ENCODE measurements around the gene CCDC158.
"Not testable (repeated sequence)": the region's sequence is repeated elsewhere in the genome, so short reads cannot be mapped to it uniquely, and the experiment has no call there.

The CCDC158 gene

DNA sequence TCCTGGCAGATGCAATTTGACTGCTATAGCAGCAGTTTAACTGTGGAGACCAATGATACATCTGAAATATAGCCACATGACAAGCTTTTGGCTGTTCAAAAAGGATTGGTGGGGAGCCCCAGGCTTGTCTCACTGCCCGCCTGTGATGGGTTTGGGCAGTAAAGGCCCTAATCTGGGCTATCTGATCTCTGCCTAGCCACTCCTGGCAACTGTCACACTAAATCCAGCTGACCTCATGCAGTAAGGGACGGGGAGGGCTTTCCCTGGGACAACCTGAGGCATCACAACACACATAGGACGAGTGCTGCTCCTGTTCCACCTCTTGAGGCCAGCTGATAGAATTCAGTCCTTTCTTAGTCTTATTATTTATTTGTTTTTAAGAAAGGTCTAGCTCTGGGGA is 56.2 kb downstream of the CCDC158 start:
- no peak for DNase-seq

DNA sequence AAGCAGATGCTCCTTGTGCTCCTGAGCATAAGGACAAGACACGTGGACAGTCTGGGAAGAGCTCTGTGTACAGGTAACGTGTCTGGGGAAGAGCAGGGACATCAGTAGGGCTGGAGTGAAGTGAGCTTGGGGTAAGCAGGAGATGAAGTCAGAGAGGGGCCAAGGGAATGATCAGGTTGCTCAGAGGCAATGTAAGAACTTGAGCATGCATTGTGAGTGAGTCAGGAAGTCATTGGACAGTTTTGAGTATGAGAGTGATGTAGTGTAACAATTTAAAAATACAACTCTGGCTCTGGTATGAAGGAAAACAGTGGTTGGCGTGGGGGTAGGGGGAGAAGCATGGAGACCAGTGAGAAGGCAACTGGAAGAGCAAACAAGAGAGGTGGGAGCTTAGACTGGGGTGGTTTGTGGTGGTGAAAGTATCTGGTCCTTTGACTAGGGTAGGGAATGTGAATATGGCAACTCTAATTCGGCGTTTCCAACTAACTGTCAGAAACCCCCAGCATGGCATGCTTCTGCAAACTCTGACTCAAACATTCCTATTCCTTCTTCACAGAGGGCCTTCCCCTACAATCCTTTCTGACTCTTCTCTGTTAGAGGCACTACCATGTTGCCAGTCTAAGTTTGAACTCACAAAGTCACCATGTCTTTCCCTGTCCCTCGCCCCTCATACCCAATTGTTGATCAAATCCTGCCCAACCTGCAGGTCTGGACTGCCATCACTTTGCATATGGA is 57.2 kb downstream of the CCDC158 start:
- no peak for DNase-seq

DNA sequence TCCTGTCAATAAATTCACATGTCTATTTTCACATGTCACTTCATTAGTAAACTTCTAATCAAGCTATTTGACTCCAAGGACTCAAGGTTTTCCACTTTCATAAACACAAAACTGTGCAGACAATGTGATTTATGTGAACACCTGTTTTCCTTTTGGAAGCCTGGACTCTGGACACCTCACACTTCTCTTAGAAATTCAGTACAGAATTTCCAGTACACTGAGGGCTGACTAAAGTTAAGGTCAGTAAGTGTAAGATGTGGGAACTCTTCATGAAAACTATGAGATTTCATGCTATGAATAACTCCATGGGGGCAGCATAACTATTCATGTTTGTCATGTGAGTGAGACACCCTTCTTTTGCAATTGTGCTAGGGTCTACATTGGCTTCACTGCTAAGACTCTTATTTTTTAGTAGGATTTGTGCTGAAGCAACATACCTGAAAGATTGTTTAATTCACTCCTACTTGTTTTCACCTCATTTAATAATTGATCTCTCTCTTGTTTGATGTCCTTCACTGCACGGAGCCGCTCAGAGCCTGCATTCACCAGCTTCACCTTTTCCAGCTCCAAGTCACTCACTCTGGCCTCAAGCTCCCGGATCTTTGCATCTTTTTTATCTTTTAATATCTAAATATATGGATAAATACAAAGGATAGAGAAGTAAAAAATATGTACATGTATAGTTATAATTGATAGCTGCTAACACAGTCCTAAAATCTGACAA is 59.1 kb downstream of the CCDC158 start:
- DNase-seq: no peak

DNA sequence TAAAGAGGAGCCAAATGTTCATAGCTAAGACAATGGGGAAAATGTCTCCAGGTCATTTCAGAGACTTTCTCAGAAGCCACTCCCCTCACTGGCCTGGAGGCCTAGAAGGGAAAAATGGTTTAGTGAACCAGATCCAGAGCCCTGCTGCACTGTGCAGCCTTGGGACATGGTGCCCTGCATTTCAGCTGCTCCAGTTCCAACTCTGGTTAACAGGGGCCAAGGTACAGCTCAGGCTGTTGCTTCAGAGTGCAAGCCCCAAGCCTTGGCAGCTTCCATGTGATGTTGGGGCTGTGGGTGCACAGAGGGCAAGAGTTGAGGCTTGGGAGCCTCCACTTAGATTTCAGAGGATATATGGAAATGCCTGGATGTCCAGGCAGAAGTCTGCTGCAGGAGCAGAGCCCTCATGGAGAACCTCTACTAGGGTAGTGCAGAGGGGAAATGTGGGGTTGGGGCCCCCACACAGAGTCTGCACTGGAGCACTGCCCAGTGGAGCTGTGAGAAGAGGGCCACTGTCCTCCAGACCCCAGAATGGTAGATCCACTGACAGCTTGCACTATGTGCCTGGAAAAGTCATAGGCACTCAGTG is 61.0 kb downstream of the CCDC158 start:
- DNase-seq: not testable (repeated sequence)

DNA sequence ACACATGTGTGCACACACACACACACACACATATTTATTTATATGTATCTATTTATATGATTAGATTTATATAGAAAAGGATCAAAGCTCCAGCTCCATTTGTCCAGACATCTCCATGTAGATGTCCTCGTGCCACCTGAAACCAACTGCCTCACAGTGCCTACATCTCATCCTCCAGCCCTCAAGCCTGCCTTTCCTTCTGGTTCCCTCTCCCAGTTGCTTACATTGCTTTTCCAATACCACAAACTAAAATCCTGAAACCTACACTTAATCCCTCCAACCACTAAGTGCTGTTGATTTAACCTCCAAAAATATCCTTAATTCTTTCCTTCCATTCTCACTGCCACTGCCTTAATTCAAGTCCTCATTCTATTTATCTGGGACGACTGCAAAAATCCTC is 63.0 kb downstream of the CCDC158 start:
- no peak for DNase-seq

DNA sequence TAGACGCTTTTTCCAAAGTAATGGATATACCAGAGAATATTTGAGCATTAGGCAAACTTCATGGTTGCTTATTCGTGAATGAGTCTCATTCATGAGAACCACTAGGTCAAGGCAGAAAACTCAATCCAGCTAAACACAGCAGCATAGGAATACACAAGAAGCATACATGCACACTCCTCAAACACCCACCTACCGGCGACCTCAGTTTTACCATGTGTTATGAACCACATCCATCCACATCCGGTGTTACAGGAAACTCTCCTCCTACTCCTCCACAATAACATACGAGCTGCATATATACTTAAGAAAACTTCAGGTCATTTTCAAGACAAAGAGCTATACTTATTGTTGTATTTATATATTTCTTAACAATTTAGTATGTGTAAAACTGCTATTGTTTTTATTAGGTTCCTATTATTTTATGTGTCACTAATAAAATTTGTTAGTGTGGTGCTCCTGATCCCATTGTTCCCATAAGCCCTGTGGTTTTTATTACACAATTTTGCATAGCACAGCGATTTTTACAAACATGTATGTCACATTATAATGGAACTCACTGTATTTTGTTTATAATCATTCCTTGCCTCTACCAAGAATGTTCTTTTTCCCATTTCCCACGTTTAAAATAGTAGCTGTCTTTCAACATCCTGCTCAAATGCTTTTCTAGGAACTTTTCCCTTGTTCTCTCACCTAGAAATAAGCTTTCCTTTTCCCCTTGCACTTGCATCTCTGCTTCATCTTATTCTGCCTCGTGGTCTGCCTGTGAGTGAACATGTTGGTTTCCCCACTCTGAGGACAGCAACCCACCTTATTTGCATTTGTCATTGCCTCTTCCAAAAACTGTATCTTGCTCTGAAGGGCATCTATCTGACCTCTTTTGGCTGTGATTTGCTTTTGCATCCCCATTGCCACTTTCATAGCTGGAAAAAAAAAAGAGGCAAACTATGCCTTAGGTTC is 66.1 kb downstream of the CCDC158 start:
- DNase-seq: no peak

DNA sequence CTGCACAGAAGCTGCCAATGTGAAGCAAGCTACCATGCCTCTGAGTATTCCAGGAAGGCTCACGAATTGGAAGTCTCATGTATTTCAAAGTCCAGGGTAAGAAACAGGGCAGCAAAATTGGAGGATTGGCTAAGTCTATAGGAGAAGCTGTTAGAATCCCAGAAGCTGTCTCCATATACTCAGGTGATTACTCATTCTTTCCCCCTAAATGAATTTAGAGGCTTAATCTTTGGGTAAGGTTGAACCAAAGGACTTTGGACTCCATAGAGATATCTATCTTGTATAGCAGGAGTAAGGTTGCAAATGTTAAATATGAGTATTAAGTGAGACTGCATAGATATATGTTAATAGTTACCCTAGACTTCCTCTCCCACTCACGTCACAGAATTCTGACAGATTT is 78.1 kb downstream of the CCDC158 start:
- no peak for DNase-seq

DNA sequence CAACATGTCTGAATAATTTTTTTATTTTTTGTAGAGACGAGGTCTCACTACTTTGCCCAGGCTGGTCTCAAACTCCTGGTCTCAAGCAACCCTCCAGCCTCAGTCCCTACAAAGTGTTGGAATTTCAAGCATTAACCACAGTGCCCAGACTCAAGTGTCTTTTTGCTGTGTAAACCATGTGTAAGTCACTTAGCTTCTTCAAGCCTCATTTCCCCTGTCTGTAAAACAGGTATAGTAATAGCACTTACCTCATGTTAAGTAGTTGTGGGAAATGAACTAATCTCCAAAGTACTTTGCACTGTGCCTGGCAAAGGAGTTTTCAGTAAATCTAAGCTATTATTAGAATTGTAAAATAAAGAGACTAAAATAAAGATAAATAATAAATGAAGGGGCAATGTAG is 78.8 kb downstream of the CCDC158 start:
- DNase-seq: no peak

DNA sequence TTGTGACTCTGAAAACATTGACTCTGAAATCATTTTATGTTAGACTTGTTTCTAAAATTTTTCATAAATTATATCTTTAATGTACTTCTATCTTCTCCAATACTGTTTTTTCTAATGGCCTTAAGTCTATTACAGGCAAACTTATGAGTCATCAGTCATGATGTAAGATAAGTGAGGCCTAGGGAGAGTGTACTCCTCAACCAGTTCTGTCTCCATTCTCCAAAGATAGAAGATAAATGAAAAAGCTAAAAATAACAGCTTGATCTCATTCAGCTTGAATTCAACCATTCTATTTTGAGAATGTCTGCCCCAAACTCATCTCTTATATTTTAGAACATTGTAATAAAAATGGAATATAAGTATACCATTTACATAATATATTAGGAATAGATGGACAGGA is 79.9 kb downstream of the CCDC158 start:
- DNase-seq: no peak

DNA sequence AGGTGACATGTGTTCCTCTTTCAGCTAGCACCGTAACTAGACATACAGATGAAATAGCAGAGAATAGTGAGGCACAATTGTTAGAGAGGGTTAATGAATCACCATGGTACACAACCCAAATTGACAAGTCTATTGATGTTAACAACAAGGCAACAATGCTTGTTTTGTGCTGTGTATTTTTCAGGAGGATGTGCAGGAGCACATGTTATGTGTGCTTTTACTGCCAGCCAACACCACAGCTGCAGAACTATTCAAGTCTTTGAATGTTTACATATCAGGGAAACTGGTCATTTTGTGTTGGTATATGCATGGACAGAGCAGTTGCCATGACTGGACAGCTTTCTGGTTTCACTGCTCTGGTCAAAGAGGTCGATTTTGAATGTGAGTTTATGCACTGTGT is 81.6 kb downstream of the CCDC158 start:
- DNase-seq: no peak

DNA sequence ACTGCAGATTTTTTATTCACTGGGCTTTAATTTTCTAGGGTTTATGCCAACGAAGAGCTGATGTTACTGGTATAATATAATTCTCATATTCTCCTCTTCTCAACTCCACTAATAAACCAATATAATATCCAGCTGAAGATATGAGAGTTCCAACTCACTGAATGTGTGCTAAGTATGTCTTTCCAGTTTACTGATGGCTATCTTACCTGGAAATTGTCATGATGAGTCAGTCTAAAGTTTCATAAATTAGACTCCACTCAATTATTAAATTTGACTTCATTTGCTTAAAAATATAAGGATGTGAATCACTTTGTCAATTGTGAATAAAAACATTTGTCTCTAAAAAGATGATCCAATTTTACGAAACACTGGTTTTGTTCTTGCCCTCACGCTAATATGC is 86.1 kb downstream of the CCDC158 start:
- no peak for DNase-seq

DNA sequence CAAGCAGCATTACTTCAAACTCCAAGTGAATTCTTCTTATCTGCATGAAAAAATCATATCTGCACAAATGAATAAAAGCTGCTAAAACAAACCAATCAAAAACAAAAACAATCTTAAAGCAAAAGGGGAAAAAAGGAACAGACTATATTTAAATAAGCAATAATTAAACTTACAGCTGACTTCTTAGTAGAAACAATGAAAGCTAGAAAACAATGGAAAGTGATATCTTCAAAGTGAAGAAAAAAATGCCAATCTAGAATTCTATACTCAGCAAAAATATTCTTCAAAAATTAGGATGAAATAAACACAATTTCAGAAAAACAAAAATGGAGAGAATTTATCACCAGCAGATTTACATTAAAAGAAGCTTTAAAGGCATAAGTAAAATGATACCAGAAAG is 94.4 kb downstream of the CCDC158 start:
- DNase-seq: no peak

DNA sequence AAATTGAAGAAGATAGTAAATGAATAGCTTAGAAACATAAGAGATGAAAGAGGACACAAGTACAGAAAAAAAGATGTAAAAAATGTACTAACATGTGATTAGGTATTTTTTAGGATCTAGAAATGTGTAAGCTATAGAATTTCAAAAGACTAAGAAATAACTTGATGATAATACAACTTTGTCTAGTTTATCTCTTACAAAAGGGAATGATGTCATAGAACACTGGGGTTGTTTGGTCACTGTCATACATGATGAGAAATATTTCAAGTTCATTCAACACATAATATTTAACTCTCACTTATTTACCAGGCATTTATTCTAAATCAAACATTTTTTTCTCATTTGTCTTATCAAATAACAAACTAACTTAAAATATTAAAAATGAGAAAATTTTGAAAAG is 95.9 kb downstream of the CCDC158 start:
- DNase-seq: no peak

DNA sequence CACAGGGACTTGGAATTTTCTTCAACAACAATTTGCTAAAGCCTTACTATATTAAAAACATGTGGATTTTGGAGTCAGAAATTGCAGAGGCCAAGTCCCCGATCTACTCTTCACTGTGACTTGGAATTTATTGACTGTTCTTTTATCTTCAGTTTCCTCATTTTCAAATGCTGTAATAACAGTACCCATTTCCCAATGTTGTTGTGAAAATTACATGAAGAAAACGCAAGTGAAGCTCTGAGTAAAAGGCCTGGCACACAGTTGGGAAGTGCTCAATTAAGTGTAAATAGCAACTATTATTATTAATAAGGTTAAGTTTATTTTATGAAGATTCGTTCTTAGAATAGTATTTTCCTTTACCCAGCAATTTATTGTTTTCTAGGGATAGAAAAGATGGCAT is 98.7 kb downstream of the CCDC158 start:
- no peak for DNase-seq

DNA sequence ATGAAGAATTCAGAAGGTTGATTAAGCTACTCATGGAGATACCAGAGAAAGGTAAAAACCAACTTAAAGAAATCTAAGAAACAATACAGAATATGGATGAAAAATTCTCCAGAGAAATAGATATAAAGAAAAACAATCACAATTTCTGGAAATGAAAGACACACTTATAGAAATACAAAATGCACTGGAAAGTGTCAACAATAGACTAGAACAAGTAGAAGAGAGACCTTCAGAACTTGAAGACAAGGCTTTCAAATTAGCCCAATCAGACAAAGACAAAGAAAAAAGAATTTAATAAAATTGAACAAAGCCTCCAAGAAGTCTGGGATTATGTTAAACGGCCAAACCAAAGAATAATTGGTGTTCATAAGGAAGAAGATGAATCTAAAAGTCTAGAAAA is 104.8 kb downstream of the CCDC158 start:
- DNase-seq: no peak

DNA sequence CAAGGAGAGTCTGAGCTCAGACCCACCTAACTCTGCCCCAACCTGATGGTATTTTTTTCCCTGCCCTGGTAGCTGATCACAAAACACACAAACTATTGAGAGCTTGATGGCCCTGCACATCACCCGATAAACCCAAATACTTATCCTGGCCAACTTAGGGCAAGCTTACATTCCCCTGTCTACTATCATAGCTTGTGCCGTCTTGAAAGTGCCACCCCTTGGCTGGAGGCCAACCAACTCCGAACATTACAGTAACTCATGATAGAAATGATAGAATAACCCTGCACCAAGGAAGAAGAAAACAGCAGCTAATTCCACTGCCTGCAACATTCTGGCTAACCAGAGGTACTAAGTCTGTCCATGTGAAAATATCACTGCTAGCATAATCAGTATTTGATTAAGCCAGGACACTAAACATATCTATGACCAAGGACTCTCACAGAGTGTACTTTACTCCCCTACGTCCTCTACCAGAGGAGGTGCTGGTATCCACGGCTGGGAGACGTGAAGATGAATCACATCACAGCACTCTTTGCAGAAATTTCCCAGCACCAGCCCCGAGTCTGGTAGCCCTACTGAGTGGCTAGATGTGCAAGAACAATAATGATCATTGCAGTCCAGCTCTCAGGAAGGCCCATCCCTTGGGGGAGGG is 105.5 kb downstream of the CCDC158 start:
- DNase-seq: no peak

DNA sequence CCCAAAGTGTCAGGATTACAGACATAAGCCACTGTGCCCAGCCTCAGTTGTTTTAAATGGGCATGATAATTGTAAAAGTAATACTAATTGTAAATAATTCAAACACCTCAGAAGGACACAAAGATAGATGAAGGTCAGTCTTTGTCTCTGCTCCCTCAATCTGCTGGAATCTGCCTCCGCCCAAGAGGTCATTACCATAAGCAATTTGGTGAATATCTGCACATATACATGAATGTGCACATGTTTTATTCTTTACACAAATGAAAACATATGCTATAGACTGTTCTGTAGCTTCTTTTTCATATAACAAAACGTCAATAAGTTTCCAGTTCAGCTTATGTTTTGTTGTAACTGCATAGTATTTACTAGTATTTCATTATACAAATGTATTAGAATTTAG is 107.4 kb downstream of the CCDC158 start:
- DNase-seq: no peak

DNA sequence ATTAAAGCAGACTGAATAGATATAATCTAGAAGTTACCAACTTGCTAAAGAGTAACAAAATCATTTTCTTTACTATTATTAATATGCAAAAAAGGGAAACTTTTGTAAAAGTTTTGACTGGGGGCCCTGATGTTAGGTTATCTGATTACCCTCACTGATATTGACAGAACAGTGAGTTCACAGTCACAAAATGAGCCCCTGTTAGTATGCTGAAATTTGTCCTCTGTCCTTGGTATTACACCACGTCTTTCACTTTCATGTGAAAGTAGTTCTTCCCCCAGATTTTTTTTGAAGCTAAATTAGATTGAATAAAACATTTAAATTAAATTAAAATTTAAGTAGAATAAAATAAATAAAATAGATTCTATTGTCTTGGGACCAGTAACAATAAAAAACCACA is 108.5 kb downstream of the CCDC158 start:
- DNase-seq: no peak

DNA sequence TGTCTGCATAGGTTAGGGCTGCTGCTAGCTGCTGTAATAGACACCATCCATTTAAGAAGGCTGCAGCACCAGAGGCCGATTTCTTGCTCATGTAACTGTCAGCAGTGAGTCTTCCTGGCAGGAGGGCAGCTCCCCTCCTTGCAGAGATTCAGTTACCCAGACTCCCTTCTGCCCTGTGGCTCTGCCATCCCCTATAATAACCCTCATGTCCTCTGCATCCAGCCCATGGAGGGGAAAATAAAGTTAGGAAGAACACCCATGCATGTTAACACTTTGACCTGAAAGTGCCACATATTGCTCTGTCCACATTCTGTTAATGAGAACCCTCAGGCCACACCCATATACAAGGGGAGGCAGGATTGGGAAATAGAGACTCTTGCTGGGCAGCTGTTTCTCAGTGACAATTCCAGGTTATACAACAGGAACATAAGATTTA is 109.0 kb downstream of the CCDC158 start:
- DNase-seq: no peak

DNA sequence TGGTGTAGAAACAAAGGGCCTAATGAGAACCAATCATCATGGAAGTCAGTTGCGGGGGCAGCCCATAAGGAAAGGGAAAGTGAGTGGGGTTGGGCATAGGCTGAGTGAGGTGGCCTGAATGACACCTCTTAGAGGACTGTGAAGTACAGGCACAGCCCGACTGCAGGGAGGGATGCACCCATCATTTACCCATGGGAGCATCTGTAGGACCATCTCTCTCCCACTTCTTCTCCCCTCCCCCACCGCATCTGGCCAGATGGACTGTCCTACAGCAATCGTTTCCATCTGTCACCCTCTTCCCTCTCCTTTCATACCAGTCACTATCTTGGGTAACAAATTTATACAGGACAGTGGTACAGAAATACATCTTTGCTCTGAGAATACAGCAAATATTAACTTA is 110.3 kb downstream of the CCDC158 start:
- DNase-seq: no peak

DNA sequence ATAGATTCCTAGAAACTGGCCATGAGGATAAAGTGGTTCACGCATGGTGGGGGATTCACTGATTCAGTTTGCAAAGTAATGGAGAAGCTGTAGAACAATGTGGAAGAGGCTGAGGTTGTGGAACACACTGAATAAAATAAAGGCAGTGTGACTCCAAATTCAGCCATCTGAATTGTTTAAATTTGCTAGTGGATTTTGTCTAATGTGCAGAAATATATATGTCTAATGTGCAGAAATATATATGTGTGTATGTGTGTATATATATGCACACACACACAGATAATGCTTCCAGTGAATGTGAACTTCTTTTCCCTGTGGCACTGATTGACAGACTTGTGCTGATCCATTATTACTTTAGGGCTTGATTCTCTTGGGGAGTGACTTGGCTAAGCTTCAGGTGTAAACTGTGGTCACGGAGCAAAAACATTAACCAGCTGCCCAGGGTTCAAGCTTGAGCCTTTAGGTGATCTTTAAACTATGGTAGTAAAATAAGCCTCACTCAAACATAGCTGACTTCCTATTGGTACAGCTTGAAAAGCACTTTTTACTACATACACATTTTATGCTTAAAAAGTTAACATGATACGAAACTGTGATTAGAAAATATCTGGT is 110.9 kb downstream of the CCDC158 start:
- DNase-seq: no peak

DNA sequence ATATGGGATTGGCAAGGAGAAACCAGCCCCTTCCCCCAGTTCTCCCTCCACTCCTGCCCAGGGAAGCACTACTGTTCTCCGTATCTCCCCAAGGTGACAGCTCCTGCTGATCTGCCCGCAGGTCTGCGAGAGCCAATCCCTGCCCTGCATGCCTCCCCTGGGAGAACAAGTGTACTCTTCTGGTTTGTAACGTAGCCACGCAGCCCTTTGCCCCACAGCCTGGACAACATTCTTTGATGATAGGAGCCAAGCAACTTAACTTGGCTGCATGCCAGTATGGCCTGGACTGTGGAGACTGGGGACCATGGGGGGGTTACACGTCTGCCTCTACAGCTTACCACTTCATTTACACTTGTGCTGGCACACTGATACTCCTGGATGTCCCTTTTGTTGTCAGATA is 112.4 kb downstream of the CCDC158 start:
- no peak for DNase-seq

Data from midbrain (tissue), 1 donor.